Measurements from ENCODE around the gene XRN2. TPM values are rescaled to one million over a fixed set of nuclear protein-coding genes. Genes with fewer than 3 reads are reported as not detected.

XRN2 gene
- polyA plus RNA-seq, 2 of the 4 experiments (the other 2 are of a cell fraction): 125 to 192 TPM

DNA sequence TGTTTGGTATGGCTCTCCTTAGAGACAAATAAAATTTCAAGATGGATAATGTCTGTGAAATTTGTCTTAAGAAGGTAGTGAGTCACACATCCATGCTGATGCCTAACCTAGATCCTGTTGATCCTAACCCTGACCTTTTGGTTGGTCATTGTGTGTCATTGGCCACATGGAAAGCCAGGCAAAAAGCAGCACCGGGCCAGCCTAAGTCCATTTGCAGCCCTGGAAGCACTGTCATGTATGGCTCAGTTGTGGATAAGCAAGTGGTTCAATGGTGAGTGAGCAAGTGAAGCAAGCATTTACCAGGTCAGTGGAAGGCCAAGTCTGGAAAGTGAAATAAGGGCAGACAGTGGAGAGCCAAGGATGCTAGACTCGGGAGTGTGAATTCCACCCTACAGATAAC lies 12.1 kb upstream of the XRN2 start:
- no peak for TF ChIP-seq RAD21 (conservative IDR thresholded peaks at IDR 0.05 in 1 of 2, IDR thresholded peaks at IDR 0.05 in 1 of 2)
- H3K27ac ChIP-seq: no peak overlapping the region
- peaks cover under 1% of the 10 kb centered on the region; the same call in 1 of the 3 replicates for H3K9me3 ChIP-seq
- DNase-seq (ENCODE audit: low read depth in 1 of 2, low spot score in 1 of 2): no peak
- ATAC-seq: no peak
- H3K4me1 ChIP-seq: no peaks in the 10 kb centered on the region
- FAIRE-seq: no peak
- ChIA-PET CTCF (interaction anchor here (0.7 kb wide), 1 partner anchor 30 kb away, joined by 6 read pairs; no protein-coding TSS in a partner anchor), POLR2A (no interaction called here)
- no peak overlapping the region for H3K4me2 ChIP-seq
- H3K4me3 ChIP-seq: no peak overlapping the region
- WGBS (ENCODE audit: missing lambda C conversion rate): 15% methylated on average over 2 of the region's 2 CpGs

- TF ChIP-seq CEBPB (IDR thresholded peaks at IDR 0.05): no peak
- TF ChIP-seq EP300 (IDR thresholded peaks at IDR 0.05): no peak
- TF ChIP-seq KDM1A (IDR thresholded peaks at IDR 0.05; ENCODE audit: low read depth): no peak
- TF ChIP-seq CBX8 (IDR thresholded peaks at IDR 0.05): no peak
- no peak for TF ChIP-seq REST (IDR thresholded peaks at IDR 0.05)
- no peak for TF ChIP-seq RAD21 (conservative IDR thresholded peaks at IDR 0.05 in 1 of 2, IDR thresholded peaks at IDR 0.05 in 1 of 2)
- no peak for TF ChIP-seq HDAC2 (IDR thresholded peaks at IDR 0.05)
- no peak for TF ChIP-seq E2F6 (IDR thresholded peaks at IDR 0.05; ENCODE audit: borderline replicate concordance, low read depth)
- TF ChIP-seq RARB (CRISPR knock-in tag; IDR thresholded peaks at IDR 0.05): no peak
- no peak for TF ChIP-seq FOXS1 (CRISPR knock-in tag; IDR thresholded peaks at IDR 0.05)
- TF ChIP-seq TFCP2L1 (CRISPR knock-in tag; IDR thresholded peaks at IDR 0.05): no peak
- TF ChIP-seq MYC (IDR thresholded peaks at IDR 0.05; ENCODE audit: borderline replicate concordance, low read length): no peak
- no peak for TF ChIP-seq BHLHE40 (IDR thresholded peaks at IDR 0.05; ENCODE audit: low read depth, low read length)
- no peak for TF ChIP-seq EHF (CRISPR knock-in tag; IDR thresholded peaks at IDR 0.05)
- TF ChIP-seq GATA3 (IDR thresholded peaks at IDR 0.05; ENCODE audit: borderline replicate concordance): no peak
- no peak for TF ChIP-seq SREBF2 (IDR thresholded peaks at IDR 0.05)
- DNase-seq (ENCODE audit: low read depth in 1 of 2, low spot score in 1 of 2) (no peak), FAIRE-seq (peak; percentile 88), ATAC-seq (no peak)
- H3K4me1 ChIP-seq: no peaks in the 10 kb centered on the region
- 30% methylated on average over 5 of the region's 5 CpGs for WGBS (ENCODE audit: missing lambda C conversion rate)
- no peaks in the 10 kb centered on the region for H3K9me3 ChIP-seq
- ChIA-PET POLR2A (interaction anchor here (1.3 kb wide), 1 partner anchor 8 kb away, joined by 7 read pairs; the partner anchor contains the start of gene XRN2), CTCF (interaction anchor here (1.5 to 1.9 kb wide), 3 partner anchors 17 to 320 kb away, joined by 4 to 6 read pairs (median 5); no protein-coding TSS in a partner anchor)
- H3K4me3 ChIP-seq: no peak overlapping the region
- H3K4me2 ChIP-seq: no peak overlapping the region
- H3K27ac ChIP-seq: no peak overlapping the region
These were observed 8.4 kb upstream of the XRN2 start for GRCh38 chr20:21294755-21295154.

DNA sequence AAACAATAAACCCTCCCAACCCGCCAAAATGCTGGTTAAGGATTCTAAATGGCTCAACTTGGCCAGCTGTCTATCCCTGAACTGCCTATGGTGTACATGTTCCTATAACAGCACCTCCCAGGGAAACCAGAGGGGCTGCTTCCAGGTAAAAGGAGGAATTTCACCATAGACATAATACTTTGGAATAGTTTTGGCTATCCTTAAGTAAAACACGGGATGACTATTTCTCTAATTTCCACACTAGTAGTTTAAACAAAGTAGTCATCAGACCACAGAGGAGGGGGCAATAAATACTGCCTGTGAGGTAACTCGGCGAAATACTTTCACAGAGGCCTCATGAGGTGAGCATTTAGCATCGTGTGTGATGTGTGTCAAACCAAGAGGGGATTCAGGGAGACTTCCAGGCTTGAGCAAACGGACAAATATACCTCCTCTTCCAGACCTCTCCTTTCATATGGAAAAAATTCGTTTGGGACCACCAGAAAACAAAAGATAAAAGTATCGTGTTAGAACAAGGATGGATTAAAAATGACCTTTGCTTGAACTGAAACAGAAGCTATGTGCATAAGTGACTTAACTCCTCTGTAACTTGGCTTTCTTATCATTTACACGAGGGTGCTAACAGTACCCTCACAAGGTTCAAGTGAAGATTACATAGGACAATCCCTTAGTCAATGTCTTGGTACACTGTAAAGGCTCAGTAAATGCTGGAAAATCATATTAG lies 1.0 kb upstream of the XRN2 start:
- peak; percentile 23 for FAIRE-seq
- CTCF ChIA-PET: interaction anchor here (0.7 to 1.9 kb wide), 4 partner anchors 66 to 1016 kb away, joined by 3 to 5 read pairs (median 4); no protein-coding TSS in a partner anchor
- WGBS (ENCODE audit: missing lambda C conversion rate): 68% methylated on average over 9 of the region's 9 CpGs

More for the DNA sequence above, 1.0 kb upstream of the XRN2 start:
- no peak for ATAC-seq
- peak overlapping the region; percentile 94 for H3K4me2 ChIP-seq
- POLR2A ChIA-PET: interaction anchor here (0.7 to 1.9 kb wide), 11 partner anchors 9 to 202 kb away, joined by 3 to 7 read pairs (median 4); partner anchors contain the start of gene KIZ
- peak overlapping the region; percentile 97 to 98 for H3K27ac ChIP-seq
- H3K4me3 ChIP-seq: peak overlapping the region; percentile 95
- H3K4me1 ChIP-seq: peaks cover 14% of the 10 kb centered on the region; the same call in 2 of the 3 replicates
- H3K9me3 ChIP-seq: no peaks in the 10 kb centered on the region
- DNase-seq (ENCODE audit: low read depth in 1 of 2, low spot score in 1 of 2): no peak
- TF ChIP-seq, protein P1, sequence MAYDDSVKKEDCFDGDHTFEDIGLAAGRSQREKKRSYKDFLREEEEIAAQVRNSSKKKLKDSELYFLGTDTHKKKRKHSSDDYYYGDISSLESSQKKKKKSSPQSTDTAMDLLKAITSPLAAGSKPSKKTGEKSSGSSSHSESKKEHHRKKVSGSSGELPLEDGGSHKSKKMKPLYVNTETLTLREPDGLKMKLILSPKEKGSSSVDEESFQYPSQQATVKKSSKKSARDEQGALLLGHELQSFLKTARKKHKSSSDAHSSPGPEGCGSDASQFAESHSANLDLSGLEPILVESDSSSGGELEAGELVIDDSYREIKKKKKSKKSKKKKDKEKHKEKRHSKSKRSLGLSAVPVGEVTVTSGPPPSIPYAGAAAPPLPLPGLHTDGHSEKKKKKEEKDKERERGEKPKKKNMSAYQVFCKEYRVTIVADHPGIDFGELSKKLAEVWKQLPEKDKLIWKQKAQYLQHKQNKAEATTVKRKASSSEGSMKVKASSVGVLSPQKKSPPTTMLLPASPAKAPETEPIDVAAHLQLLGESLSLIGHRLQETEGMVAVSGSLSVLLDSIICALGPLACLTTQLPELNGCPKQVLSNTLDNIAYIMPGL (CRISPR knock-in tag; IDR thresholded peaks at IDR 0.05; ENCODE audit: borderline replicate concordance): no peak
- no peak for TF ChIP-seq HDAC2 (IDR thresholded peaks at IDR 0.05)
- no peak for TF ChIP-seq RCOR1 (IDR thresholded peaks at IDR 0.05; ENCODE audit: low read depth, low read length)
- TF ChIP-seq TP53 (CRISPR knock-in tag; IDR thresholded peaks at IDR 0.05): no peak
- no peak for TF ChIP-seq HOXB13 (CRISPR knock-in tag; IDR thresholded peaks at IDR 0.05; ENCODE audit: low read depth)
- TF ChIP-seq FOSB (CRISPR knock-in tag; IDR thresholded peaks at IDR 0.05): no peak
- TF ChIP-seq ZC3H11A (IDR thresholded peaks at IDR 0.05): no peak
- no peak for TF ChIP-seq E2F6 (IDR thresholded peaks at IDR 0.05; ENCODE audit: borderline replicate concordance, low read depth)
- TF ChIP-seq EP300 (IDR thresholded peaks at IDR 0.05): no peak
- TF ChIP-seq POLR2AphosphoS2 (conservative IDR thresholded peaks at IDR 0.05; ENCODE audit: low read length): no peak
- no peak for TF ChIP-seq EHMT2 (IDR thresholded peaks at IDR 0.05; ENCODE audit: low read depth)
- TF ChIP-seq MYC (IDR thresholded peaks at IDR 0.05; ENCODE audit: borderline replicate concordance, low read length): no peak
- no peak for TF ChIP-seq RFX5 (IDR thresholded peaks at IDR 0.05)
- TF ChIP-seq EHF (CRISPR knock-in tag; IDR thresholded peaks at IDR 0.05): no peak

All from A549 (cell line).